Omental fat pad (tissue), 4 donors: ENCODE measurements around the gene DDX11. TPM values are rescaled to one million over a fixed set of nuclear protein-coding genes. Genes with fewer than 3 reads are reported as not detected.
"Not testable (repeated sequence)": the region's sequence is repeated elsewhere in the genome, so short reads cannot be mapped to it uniquely, and the experiment has no call there.

Source experiments
- ATAC-seq: fragments of 150-250 bp; one replicate; pipeline ENCODE4 v1.9.1; 2016; ENCODE audit warnings: mild to moderate bottlenecking, moderate library complexity; ENCODE audit not compliant: low FRiP score
- DNase-seq: peaks from one replicate; pipeline ENCODE4 v3.0.0-alpha.2; 2019; ENCODE audit warnings: low spot score
- total RNA-seq, 4 donors: library from RNA; depleted of rRNA; stranded (reverse); fragments of >200 nt; gene quantifications; one replicate each; pipeline ENCODE4 v1.1.0, GENCODE V29; 2016
- TF ChIP-seq, protein P1 (sequence below), 3 donors: fragments of 450-650 bp; IDR thresholded peaks; one replicate each; pipeline ENCODE4 v1.5.1; 2016 to 2017; ENCODE audit warnings: antibody characterized with exemption in 3 of 3, mild to moderate bottlenecking in 3 of 3, moderate library complexity in 2 of 3

The DDX11 gene
- total RNA-seq, 4 donors from 2014 or later = 2.8 to 49.2 (median 19.6) TPM

GRCh38 chr12:31105668-31106067 lies 32.0 kb downstream of the DDX11 start:
- TF ChIP-seq, protein P1, sequence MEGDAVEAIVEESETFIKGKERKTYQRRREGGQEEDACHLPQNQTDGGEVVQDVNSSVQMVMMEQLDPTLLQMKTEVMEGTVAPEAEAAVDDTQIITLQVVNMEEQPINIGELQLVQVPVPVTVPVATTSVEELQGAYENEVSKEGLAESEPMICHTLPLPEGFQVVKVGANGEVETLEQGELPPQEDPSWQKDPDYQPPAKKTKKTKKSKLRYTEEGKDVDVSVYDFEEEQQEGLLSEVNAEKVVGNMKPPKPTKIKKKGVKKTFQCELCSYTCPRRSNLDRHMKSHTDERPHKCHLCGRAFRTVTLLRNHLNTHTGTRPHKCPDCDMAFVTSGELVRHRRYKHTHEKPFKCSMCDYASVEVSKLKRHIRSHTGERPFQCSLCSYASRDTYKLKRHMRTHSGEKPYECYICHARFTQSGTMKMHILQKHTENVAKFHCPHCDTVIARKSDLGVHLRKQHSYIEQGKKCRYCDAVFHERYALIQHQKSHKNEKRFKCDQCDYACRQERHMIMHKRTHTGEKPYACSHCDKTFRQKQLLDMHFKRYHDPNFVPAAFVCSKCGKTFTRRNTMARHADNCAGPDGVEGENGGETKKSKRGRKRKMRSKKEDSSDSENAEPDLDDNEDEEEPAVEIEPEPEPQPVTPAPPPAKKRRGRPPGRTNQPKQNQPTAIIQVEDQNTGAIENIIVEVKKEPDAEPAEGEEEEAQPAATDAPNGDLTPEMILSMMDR (IDR thresholded peaks at IDR 0.05) = no peak
- ATAC-seq (no peak), DNase-seq (no peak)

- TF ChIP-seq, protein P1 (IDR thresholded peaks at IDR 0.05) = no peak
- ATAC-seq = no peak
- no peak for DNase-seq
Measured at GRCh38 chr12:31106101-31106803, 32.6 kb downstream of the DDX11 start.

DNA sequence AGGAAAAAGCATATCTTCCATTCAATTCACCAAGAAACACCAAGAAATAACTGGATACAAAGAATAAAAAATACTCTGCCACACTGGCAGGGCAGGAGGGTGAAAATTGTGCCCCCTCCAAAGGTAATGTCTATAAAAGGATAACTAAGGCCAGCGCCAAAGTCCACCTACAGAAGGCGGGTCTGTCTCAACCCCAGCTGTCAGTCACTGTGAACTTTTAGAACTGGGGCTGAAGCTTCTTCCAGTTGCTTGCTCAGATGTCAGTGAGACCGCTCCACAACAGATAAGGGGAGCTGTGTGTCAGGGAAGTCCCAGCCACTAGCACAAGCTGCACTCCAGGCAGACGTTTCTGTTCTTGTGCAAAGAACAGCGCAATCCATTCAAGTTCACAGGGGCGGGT lies 36.1 kb downstream of the DDX11 start:
- ATAC-seq, DNase-seq: not testable (repeated sequence)

DNA sequence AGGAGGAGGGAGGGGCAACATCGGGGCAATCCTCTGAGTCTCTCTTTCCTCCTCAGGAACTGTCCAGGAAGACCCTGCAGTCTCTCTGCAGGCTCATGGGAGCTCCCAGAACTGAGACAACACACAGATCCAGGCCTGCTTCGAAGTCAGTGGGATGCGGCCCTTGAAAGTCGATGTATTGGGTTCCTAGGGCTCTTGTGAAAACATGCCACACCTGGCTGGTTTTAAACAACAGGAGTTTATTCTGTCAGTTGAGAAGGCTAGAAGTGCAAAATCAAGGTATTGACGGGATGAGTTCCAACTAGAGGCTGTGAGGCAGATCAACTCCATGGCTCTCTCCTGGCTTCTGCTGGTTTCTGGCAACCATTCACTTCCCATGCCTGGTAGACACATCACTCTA lies 36.6 kb downstream of the DDX11 start:
- not testable (repeated sequence) for DNase-seq, ATAC-seq

- DNase-seq, ATAC-seq: not testable (repeated sequence)
Measured at GRCh38 chr12:31115092-31115601, 41.5 kb downstream of the DDX11 start.

DNA sequence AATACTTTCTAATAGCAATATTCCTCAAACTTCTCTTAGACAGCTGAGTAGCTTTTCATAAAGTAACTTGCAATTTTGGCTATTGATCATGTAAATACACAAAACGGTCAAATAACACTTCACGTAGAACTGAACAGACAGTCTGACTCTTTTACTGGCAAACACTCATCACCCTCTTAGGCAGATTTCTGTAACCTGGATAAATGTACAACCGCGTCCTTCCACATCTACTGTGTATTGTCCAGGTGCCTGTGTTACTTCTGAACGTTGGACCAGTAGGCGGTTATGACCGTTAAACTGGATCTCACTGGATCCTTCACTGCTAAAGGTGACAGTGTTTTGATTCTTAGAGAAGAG lies 43.2 kb downstream of the DDX11 start:
- ATAC-seq, DNase-seq: not testable (repeated sequence)

DNA sequence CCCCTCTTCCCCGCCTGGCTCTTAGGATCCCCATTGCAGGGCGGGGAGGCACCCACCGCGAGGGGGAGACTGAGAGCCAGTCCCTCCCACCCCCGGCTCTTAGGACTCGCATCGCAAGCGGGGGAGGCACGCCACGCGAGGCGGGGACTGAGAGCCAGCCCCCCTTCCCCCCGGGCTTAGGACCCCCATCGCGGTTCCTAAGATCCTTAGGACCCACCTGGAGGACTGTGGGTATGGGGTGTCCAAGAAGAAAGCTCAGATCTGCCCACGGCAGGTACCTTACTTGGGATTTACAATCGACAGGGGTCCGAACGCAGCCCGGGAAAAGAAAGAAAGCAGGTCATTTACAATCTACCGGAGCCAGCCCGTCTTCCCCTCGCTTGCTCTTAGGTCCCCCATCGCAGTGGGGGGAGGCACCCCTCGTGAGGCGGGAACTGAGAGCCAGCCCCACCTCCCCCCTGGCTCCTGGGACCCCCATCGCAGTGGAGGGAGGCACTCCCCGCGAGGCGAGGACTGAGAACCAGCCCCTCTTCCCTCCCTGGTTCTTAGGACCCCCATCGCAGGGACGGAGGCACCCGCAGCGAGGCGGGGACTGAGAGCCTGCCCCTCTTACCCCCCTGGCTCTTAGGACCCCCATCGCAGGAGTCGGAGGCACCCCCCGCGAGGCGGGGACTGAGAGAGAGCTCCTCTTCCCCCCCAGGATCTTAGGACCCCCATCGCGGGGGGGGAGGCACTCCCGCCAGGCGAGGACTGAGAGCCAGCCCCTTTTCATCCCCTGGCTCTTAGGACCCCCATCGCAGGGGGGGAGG lies 43.7 kb downstream of the DDX11 start:
- TF ChIP-seq, protein P1 (IDR thresholded peaks at IDR 0.05) = no peak
- DNase-seq (no peak), ATAC-seq (no peak)

DNA sequence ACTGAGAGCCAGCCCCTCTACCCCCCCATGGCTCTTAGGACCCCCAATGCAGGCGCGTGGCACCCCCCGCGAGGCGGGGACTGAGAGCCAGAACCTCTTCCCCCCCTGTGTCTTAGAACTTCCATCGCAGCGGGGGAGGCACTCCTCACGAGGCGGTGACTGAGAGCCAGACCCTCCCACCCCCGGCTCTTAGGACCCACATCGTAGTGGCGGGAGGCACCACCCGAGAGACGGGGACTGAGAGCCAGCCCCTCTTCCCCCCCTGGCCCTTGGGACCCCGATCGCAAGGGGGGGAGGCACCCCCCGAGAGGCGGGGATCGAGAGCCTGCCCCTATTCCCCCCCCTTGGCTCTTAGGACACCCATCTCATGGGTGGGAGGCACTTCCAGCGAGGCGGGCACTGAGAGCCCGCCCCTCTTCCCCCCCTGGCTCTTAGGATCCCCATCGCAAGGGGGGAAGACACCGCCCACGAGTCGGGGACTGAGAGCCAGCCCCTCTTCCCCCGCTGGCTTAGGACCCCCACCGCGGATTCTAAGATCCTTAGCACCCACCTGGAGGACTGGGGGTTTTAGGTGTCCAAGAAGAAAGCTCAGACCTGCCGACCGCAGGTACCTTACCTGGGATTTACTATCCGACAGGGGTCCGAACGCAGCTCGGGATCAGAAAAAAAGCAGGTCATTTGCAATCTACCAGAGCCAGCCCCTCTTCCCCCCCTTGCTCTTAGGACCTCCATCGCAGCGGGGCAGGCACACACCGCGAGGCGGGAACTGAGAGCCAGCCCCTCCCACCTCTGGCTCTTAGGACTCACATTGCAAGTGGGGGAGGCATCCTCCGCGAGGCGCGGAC lies 44.9 kb downstream of the DDX11 start:
- TF ChIP-seq, protein P1 (IDR thresholded peaks at IDR 0.05) = no peak
- ATAC-seq (peak; percentile 77), DNase-seq (no peak)
